ENCODE results near the gene CDKAL1. TPM values are rescaled to one million over a fixed set of nuclear protein-coding genes. Genes with fewer than 3 reads are reported as not detected.

The CDKAL1 gene
- total RNA-seq, 4 donors from 2014 or later: 10.1 to 22.0 (median 12.5) TPM

DNA sequence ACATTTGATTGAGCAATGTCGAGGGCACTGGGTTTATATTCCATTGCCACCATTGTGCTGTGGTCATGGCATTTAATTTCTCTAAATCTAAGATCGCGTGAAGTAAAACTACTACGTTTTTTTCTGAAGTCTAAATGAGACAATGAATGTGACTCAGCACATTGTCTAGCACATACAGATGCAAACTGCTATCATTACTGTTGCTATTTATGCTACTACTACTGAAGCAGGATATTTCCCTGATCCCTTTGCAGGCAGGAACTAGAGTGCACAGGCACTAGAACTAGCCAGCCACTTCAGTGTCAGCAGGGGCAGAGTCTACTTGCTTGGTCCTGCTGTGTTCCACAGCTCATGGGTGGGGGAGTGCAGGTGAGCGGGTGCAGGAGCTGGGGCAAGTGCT, 449.7 kb downstream of the CDKAL1 start:
- 97% methylated on average over 4 of the region's 5 CpGs for WGBS
- Histone ChIP-seq H3K27ac (no peak overlapping the region), H3K9me3 (peaks cover 6% of the 10 kb centered on the region), H3K36me3 (no peaks in the 10 kb centered on the region), H3K4me3 (no peak overlapping the region), H3K27me3 (no peaks in the 10 kb centered on the region), H3K4me1 (no peaks in the 10 kb centered on the region)
- TF ChIP-seq EP300 (IDR thresholded peaks at IDR 0.05): no peak
- TF ChIP-seq POLR2A (IDR thresholded peaks at IDR 0.05): no peak
- TF ChIP-seq POLR2AphosphoS5 (IDR thresholded peaks at IDR 0.05): no peak
- no peak for DNase-seq (ENCODE audit: low spot score in 2 of 2)

DNA sequence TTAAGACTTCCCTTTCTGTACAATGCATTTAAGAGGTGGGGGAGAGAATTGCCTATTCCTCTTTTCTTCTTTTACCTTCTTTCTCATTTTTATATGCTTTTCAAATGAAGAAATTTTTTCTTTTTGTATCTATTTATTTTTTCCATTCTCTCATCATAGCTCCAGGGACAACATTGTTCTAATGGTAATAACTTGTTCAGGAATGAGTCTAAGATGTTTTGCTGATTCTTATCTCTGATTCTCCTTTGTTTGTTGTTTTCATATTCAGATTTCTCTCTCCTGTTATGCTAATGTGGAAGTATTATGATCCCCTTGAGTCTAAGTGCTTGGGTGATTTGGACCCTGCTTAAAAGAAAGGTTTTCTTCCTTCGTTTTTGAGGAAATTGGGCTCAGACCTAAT, 451.6 kb downstream of the CDKAL1 start:
- DNase-seq (ENCODE audit: low spot score in 2 of 2): no peak
- WGBS: 89% methylated on average over 1 of the region's 1 CpG
- H3K27ac ChIP-seq: no peak overlapping the region
- H3K9me3 ChIP-seq: peaks cover 6% of the 10 kb centered on the region
- H3K4me1 ChIP-seq: no peaks in the 10 kb centered on the region
- no peak overlapping the region for H3K4me3 ChIP-seq
- TF ChIP-seq, protein P1, sequence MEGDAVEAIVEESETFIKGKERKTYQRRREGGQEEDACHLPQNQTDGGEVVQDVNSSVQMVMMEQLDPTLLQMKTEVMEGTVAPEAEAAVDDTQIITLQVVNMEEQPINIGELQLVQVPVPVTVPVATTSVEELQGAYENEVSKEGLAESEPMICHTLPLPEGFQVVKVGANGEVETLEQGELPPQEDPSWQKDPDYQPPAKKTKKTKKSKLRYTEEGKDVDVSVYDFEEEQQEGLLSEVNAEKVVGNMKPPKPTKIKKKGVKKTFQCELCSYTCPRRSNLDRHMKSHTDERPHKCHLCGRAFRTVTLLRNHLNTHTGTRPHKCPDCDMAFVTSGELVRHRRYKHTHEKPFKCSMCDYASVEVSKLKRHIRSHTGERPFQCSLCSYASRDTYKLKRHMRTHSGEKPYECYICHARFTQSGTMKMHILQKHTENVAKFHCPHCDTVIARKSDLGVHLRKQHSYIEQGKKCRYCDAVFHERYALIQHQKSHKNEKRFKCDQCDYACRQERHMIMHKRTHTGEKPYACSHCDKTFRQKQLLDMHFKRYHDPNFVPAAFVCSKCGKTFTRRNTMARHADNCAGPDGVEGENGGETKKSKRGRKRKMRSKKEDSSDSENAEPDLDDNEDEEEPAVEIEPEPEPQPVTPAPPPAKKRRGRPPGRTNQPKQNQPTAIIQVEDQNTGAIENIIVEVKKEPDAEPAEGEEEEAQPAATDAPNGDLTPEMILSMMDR (IDR thresholded peaks at IDR 0.05): no peak
- TF ChIP-seq POLR2A (IDR thresholded peaks at IDR 0.05) (no peak), POLR2AphosphoS5 (IDR thresholded peaks at IDR 0.05) (no peak), EP300 (IDR thresholded peaks at IDR 0.05) (no peak)
- no peaks in the 10 kb centered on the region for H3K27me3 ChIP-seq
- no peaks in the 10 kb centered on the region for H3K36me3 ChIP-seq

DNA sequence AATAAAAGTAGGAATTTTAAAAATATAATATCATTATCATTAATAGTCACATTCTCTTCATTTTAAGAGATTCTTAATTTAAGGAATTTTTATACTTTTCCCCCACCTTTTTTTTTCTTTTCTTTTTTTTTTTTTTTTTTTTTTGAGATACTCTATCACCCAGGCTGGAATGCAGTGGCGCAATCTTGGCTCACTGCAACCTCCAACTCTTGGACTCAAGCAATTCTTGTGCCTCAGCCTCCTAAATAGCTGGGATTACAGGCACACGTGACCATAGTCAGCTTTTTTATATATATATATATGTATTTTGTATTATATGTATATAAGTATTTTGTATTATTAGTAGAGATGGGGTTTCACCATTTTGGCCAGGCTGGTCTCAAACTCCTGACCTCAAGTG, 457.7 kb downstream of the CDKAL1 start:
- H3K4me1 ChIP-seq: peaks cover 1% of the 10 kb centered on the region
- no peak for TF ChIP-seq EP300 (IDR thresholded peaks at IDR 0.05)
- no peak for TF ChIP-seq POLR2A (IDR thresholded peaks at IDR 0.05)
- TF ChIP-seq POLR2AphosphoS5 (IDR thresholded peaks at IDR 0.05): no peak
- TF ChIP-seq, protein P1 (IDR thresholded peaks at IDR 0.05): no peak
- WGBS: 84% methylated on average over 2 of the region's 2 CpGs
- DNase-seq (ENCODE audit: low spot score in 2 of 2): no peak
- no peaks in the 10 kb centered on the region for H3K36me3 ChIP-seq
- H3K9me3 ChIP-seq: no peaks in the 10 kb centered on the region
- no peak overlapping the region for H3K4me3 ChIP-seq
- no peaks in the 10 kb centered on the region for H3K27me3 ChIP-seq
- no peak overlapping the region for H3K27ac ChIP-seq

DNA sequence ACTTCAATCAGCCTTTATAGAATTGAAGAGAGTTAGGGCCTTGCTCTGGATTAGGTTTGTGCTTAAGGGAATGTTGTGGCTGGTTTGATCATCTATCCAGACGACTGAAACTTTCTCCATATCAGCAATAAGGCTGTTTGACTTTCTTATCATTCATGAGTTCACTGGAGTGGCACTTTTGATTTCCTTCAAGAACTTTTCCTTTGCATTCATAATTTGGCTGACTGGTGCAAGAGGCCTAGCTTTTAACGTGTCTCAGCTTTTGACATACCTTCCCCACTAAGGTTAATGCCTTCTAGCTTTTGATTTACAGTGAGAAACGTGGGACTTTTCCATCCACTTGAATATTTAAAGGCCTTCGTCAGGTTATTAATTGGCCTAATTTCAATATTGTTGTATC, 461.8 kb downstream of the CDKAL1 start:
- DNase-seq (ENCODE audit: low spot score in 2 of 2): no peak
- H3K27ac ChIP-seq: no peak overlapping the region
- no peaks in the 10 kb centered on the region for H3K36me3 ChIP-seq
- no peaks in the 10 kb centered on the region for H3K9me3 ChIP-seq
- H3K27me3 ChIP-seq: no peaks in the 10 kb centered on the region
- peaks cover 10% of the 10 kb centered on the region for H3K4me1 ChIP-seq
- no peak overlapping the region for H3K4me3 ChIP-seq
- WGBS: 94% methylated on average over 4 of the region's 4 CpGs
- TF ChIP-seq, protein P1 (IDR thresholded peaks at IDR 0.05): no peak
- TF ChIP-seq EP300 (IDR thresholded peaks at IDR 0.05): no peak
- TF ChIP-seq POLR2A (IDR thresholded peaks at IDR 0.05): no peak
- TF ChIP-seq POLR2AphosphoS5 (IDR thresholded peaks at IDR 0.05): no peak

DNA sequence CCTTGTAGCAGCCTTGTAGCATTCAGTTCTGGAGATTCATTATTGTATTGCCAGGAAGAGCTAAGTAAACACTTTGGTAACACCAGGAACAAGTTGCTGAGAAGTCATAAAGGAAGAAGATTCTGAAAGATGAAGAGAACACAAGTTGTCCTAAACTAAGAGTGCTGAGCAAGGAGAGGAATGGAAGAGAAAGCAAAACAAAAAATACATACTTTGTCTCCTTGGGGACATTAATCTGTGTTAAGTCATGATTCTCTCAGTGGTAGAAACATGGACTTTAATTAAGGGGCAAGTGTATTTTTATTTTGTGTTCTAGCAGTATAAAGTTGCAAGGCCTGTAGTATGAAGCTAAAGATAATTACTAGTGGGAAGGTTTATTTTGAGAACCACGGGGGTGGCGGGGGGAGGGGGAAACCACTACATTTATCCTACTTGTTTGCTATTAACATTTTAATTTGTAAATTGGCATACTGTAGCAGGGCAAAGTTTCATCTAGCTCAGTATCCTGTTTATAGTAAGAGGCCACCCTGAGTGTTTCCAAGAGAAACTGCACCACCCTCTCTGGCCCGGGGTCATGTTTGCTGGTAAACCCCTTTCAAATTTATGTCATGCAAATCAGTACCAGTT, 463.0 kb downstream of the CDKAL1 start:
- 32% methylated on average over 3 of the region's 3 CpGs for WGBS
- Histone ChIP-seq H3K9me3 (no peaks in the 10 kb centered on the region), H3K27ac (no peak overlapping the region), H3K4me1 (peaks cover 18% of the 10 kb centered on the region), H3K36me3 (no peaks in the 10 kb centered on the region), H3K4me3 (no peak overlapping the region), H3K27me3 (no peaks in the 10 kb centered on the region)
- TF ChIP-seq POLR2AphosphoS5 (IDR thresholded peaks at IDR 0.05) (no peak), EP300 (IDR thresholded peaks at IDR 0.05) (no peak), POLR2A (IDR thresholded peaks at IDR 0.05) (no peak)
- TF ChIP-seq, protein P1 (IDR thresholded peaks at IDR 0.05): no peak
- DNase-seq (ENCODE audit: low spot score in 2 of 2): no peak

DNA sequence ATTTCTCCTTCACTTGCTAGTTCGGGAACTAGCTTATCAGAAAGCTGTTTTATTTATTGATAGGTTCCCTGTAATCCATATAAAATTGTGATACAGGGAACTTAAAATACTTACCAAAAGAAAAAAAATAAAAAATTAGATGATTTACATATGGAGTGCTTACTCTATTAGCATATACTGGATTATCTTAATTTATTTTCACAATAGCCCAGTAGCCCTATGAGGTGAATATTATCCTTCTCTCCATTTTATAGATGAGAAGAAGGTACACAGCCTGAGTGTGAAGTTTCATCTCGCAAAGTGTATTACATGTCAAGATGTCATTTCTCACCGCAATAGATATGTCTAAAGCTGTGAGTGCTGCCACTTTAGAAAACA, 463.5 kb downstream of the CDKAL1 start:
- no peak for DNase-seq (ENCODE audit: low spot score in 2 of 2)
- TF ChIP-seq POLR2AphosphoS5 (IDR thresholded peaks at IDR 0.05): no peak
- TF ChIP-seq, protein P1 (IDR thresholded peaks at IDR 0.05): no peak
- H3K4me3 ChIP-seq: no peak overlapping the region
- no peak overlapping the region for H3K27ac ChIP-seq
- 73% methylated on average over 3 of the region's 3 CpGs for WGBS
- peaks cover 18% of the 10 kb centered on the region for H3K4me1 ChIP-seq
- H3K36me3 ChIP-seq: no peaks in the 10 kb centered on the region
- no peaks in the 10 kb centered on the region for H3K27me3 ChIP-seq
- H3K9me3 ChIP-seq: no peaks in the 10 kb centered on the region
